ENCODE results near the gene SH3RF3. TPM values are rescaled to one million over a fixed set of nuclear protein-coding genes. Genes with fewer than 3 reads are reported as not detected.

The SH3RF3 gene
- total RNA-seq, 1 experiment from 2014 or later: 1.0 TPM

GRCh38 chr2:109158237-109158636, 29.2 kb downstream of the SH3RF3 start:
- H3K9me3 Mint-ChIP-seq: peaks cover 7% of the 10 kb centered on the region; the same call in 1 of the 2 replicates
- H3K27ac Mint-ChIP-seq: no peak overlapping the region
- ATAC-seq (no peak), DNase-seq (ENCODE audit: low spot score) (no peak)
- TF ChIP-seq OVOL2 (CRISPR knock-in tag; IDR thresholded peaks at IDR 0.05; ENCODE audit: borderline replicate concordance) (no peak), EMX1 (CRISPR knock-in tag; IDR thresholded peaks at IDR 0.05) (no peak), ZBTB21 (CRISPR knock-in tag; IDR thresholded peaks at IDR 0.05; ENCODE audit: borderline replicate concordance) (no peak), SMAD4 (CRISPR knock-in tag; IDR thresholded peaks at IDR 0.05) (no peak), ZNF121 (CRISPR knock-in tag; IDR thresholded peaks at IDR 0.05) (no peak), NR2C2 (CRISPR knock-in tag; IDR thresholded peaks at IDR 0.05) (no peak), RELA (CRISPR knock-in tag; IDR thresholded peaks at IDR 0.05; ENCODE audit: borderline replicate concordance) (no peak), RORB (CRISPR knock-in tag; IDR thresholded peaks at IDR 0.05) (no peak), JAZF1 (CRISPR knock-in tag; IDR thresholded peaks at IDR 0.05) (no peak), ZNF263 (CRISPR knock-in tag; IDR thresholded peaks at IDR 0.05; ENCODE audit: low read depth) (no peak), SMAD3 (CRISPR knock-in tag; IDR thresholded peaks at IDR 0.05; ENCODE audit: borderline replicate concordance) (no peak), ELF4 (CRISPR knock-in tag; IDR thresholded peaks at IDR 0.05; ENCODE audit: low read depth) (no peak), ZNF317 (CRISPR knock-in tag; IDR thresholded peaks at IDR 0.05; ENCODE audit: borderline replicate concordance, low read depth) (no peak), ZSCAN18 (CRISPR knock-in tag; IDR thresholded peaks at IDR 0.05) (no peak), SOX15 (CRISPR knock-in tag; IDR thresholded peaks at IDR 0.05) (no peak), FOXK1 (CRISPR knock-in tag; IDR thresholded peaks at IDR 0.05) (no peak), ATF1 (CRISPR knock-in tag; IDR thresholded peaks at IDR 0.05) (no peak), ESRRA (CRISPR knock-in tag; IDR thresholded peaks at IDR 0.05; ENCODE audit: borderline replicate concordance) (no peak)
- TF ChIP-seq, protein P1, sequence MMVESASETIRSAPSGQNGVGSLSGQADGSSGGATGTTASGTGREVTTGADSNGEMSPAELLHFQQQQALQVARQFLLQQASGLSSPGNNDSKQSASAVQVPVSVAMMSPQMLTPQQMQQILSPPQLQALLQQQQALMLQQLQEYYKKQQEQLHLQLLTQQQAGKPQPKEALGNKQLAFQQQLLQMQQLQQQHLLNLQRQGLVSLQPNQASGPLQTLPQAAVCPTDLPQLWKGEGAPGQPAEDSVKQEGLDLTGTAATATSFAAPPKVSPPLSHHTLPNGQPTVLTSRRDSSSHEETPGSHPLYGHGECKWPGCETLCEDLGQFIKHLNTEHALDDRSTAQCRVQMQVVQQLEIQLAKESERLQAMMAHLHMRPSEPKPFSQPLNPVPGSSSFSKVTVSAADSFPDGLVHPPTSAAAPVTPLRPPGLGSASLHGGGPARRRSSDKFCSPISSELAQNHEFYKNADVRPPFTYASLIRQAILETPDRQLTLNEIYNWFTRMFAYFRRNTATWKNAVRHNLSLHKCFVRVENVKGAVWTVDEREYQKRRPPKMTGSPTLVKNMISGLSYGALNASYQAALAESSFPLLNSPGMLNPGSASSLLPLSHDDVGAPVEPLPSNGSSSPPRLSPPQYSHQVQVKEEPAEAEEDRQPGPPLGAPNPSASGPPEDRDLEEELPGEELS (CRISPR knock-in tag; IDR thresholded peaks at IDR 0.05): no peak
- ChIA-PET POLR2A (no interaction called here), CTCF (no interaction called here)
- H3K27me3 Mint-ChIP-seq (ENCODE audit: low read depth): peaks cover 2% of the 10 kb centered on the region; the same call in 1 of the 2 replicates
- no peak overlapping the region for H3K4me3 Mint-ChIP-seq
- peaks cover 7% of the 10 kb centered on the region for H3K4me1 Mint-ChIP-seq
- no peaks in the 10 kb centered on the region for H3K36me3 Mint-ChIP-seq

DNA sequence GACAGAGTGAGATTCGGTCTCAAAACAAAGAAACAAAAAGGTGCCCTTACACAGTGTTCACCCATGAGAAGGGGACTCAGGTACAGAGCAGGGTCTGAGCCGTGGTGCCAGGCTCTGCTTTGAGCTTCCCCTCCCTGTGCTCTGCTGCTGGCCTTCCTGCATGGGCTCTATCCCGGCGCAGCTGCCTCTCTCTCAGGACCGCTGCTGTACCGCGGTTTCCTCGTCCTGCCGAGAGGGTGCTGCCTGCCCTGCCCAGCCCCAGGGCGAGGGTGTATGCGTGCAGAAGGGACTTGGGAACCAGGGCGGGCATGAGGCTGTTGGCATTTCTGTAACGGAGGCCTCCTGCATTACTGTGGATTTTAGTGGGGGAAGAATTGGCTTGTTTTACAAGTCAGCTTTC, 30.1 kb downstream of the SH3RF3 start:
- DNase-seq (ENCODE audit: low spot score): no peak
- POLR2A ChIA-PET: no interaction called here
- H3K9me3 Mint-ChIP-seq: peaks cover 7% of the 10 kb centered on the region; the same call in 1 of the 2 replicates
- no peak overlapping the region for H3K4me3 Mint-ChIP-seq
- no peak for ATAC-seq
- peaks cover 2% of the 10 kb centered on the region; the same call in 1 of the 2 replicates for H3K27me3 Mint-ChIP-seq (ENCODE audit: low read depth)
- CTCF ChIA-PET: no interaction called here
- peaks cover 7% of the 10 kb centered on the region for H3K4me1 Mint-ChIP-seq
- no peak overlapping the region for H3K27ac Mint-ChIP-seq
- no peaks in the 10 kb centered on the region for H3K36me3 Mint-ChIP-seq
- TF ChIP-seq SP1 (CRISPR knock-in tag; conservative IDR thresholded peaks at IDR 0.05) (no peak), TEAD1 (CRISPR knock-in tag; IDR thresholded peaks at IDR 0.05) (no peak), CTCF (IDR thresholded peaks at IDR 0.05) (no peak), FOXK1 (CRISPR knock-in tag; IDR thresholded peaks at IDR 0.05) (no peak), ZSCAN18 (CRISPR knock-in tag; IDR thresholded peaks at IDR 0.05) (no peak), GRHL2 (CRISPR knock-in tag; IDR thresholded peaks at IDR 0.05; ENCODE audit: insufficient replicate concordance, severe bottlenecking) (no peak), IRF1 (CRISPR knock-in tag; IDR thresholded peaks at IDR 0.05) (no peak)
- TF ChIP-seq, protein P2, sequence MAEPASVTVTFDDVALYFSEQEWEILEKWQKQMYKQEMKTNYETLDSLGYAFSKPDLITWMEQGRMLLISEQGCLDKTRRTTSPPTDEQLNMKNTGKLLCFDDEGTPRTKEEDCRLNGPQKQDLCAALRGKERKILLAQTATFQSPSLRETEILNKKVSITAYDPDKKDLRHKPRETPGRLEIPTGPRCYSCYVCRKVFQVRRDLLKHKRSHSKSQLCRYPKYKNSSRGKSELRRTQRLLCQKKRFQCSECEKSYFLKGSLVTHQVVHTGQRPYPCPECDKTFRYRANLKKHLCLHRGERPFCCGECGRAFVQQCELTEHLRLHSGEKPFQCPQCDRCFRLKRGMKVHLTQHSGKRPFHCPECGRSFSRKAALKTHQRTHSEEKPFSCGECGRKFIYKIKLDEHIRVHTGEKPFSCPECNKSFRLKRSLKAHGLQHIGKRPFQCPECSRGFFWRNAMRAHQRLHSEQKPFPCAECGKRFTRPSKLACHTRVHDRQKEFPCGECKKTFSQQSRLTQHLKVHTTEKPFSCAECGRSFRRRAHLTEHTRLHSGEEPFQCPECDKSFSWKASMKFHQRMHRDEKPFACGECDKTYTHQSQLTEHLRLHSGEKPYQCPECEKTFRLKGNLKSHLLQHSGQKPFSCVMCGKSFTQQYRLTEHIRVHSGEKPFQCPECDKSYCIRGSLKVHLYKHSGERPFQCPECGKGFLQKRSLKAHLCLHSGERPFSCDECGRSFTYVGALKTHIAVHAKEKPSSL (CRISPR knock-in tag; conservative IDR thresholded peaks at IDR 0.05): no peak
- TF ChIP-seq, protein P3, sequence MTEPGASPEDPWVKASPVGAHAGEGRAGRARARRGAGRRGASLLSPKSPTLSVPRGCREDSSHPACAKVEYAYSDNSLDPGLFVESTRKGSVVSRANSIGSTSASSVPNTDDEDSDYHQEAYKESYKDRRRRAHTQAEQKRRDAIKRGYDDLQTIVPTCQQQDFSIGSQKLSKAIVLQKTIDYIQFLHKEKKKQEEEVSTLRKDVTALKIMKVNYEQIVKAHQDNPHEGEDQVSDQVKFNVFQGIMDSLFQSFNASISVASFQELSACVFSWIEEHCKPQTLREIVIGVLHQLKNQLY (CRISPR knock-in tag; IDR thresholded peaks at IDR 0.05): no peak

Measured in WTC11 (cell line).